ENCODE data around the gene TOP1. TPM values are rescaled to one million over a fixed set of nuclear protein-coding genes. Genes with fewer than 3 reads are reported as not detected.

TOP1 gene
- total RNA-seq, 1 donor from 2014 or later: 58.9 TPM

GRCh38 chr20:41041693-41042092, 13.1 kb downstream of the TOP1 start:
- H3F3A ChIP-seq (ENCODE audit: low read depth): peaks cover 16% of the 10 kb centered on the region
- H3K27me3 ChIP-seq: no peaks in the 10 kb centered on the region
- TF ChIP-seq, protein P1, sequence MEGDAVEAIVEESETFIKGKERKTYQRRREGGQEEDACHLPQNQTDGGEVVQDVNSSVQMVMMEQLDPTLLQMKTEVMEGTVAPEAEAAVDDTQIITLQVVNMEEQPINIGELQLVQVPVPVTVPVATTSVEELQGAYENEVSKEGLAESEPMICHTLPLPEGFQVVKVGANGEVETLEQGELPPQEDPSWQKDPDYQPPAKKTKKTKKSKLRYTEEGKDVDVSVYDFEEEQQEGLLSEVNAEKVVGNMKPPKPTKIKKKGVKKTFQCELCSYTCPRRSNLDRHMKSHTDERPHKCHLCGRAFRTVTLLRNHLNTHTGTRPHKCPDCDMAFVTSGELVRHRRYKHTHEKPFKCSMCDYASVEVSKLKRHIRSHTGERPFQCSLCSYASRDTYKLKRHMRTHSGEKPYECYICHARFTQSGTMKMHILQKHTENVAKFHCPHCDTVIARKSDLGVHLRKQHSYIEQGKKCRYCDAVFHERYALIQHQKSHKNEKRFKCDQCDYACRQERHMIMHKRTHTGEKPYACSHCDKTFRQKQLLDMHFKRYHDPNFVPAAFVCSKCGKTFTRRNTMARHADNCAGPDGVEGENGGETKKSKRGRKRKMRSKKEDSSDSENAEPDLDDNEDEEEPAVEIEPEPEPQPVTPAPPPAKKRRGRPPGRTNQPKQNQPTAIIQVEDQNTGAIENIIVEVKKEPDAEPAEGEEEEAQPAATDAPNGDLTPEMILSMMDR (IDR thresholded peaks at IDR 0.05): no peak
- no peak for TF ChIP-seq EZH2 (IDR thresholded peaks at IDR 0.05)
- no peak for TF ChIP-seq EZH2phosphoT487 (IDR thresholded peaks at IDR 0.05)
- no peak overlapping the region for H2AFZ ChIP-seq (replicated peaks)
- peaks cover 91% of the 10 kb centered on the region for H4K20me1 ChIP-seq (ENCODE audit: low read depth)
- DNase-seq (ENCODE audit: low spot score): no peak
- Mint-ChIP-seq H3K4me1 (peaks cover 8% of the 10 kb centered on the region), H3K27ac (no peak overlapping the region), H3K4me3 (no peak overlapping the region), H3K9me3 (peaks cover 3% of the 10 kb centered on the region), H3K27me3 (ENCODE audit: insufficient read depth, low read depth) (no peaks in the 10 kb centered on the region), H3K36me3 (peaks cover 25% of the 10 kb centered on the region)
- no peak overlapping the region for H3K4me2 ChIP-seq
- H3K4me3 ChIP-seq: no peak overlapping the region
- H3K9ac ChIP-seq: no peak overlapping the region
- H3K9me3 ChIP-seq (ENCODE audit: low read depth): no peaks in the 10 kb centered on the region
- H3K27ac ChIP-seq: no peak overlapping the region
- peaks cover 65% of the 10 kb centered on the region for H3K4me1 ChIP-seq
- H3K36me3 ChIP-seq: no peaks in the 10 kb centered on the region
- H3K79me2 ChIP-seq (ENCODE audit: low read depth): peaks cover 100% of the 10 kb centered on the region

GRCh38 chr20:41044409-41045062, 15.9 kb downstream of the TOP1 start:
- no peak overlapping the region for H2AFZ ChIP-seq (replicated peaks)
- no peaks in the 10 kb centered on the region for H3K27me3 Mint-ChIP-seq (ENCODE audit: insufficient read depth, low read depth)
- H3K27ac ChIP-seq: no peak overlapping the region
- H3K36me3 Mint-ChIP-seq: peaks cover 8% of the 10 kb centered on the region
- no peak overlapping the region for H3K4me3 ChIP-seq
- peaks cover 72% of the 10 kb centered on the region for H3K4me1 ChIP-seq
- H3K4me2 ChIP-seq: no peak overlapping the region
- peaks cover 31% of the 10 kb centered on the region for H3K4me1 Mint-ChIP-seq
- H4K20me1 ChIP-seq (ENCODE audit: low read depth): peaks cover 96% of the 10 kb centered on the region
- H3K27me3 ChIP-seq: no peaks in the 10 kb centered on the region
- no peak overlapping the region for H3K9ac ChIP-seq
- H3K27ac Mint-ChIP-seq: no peak overlapping the region
- TF ChIP-seq, protein P1 (IDR thresholded peaks at IDR 0.05): no peak
- no peak for TF ChIP-seq EZH2phosphoT487 (IDR thresholded peaks at IDR 0.05)
- no peak for TF ChIP-seq EZH2 (IDR thresholded peaks at IDR 0.05)
- H3K4me3 Mint-ChIP-seq: no peak overlapping the region
- peaks cover 100% of the 10 kb centered on the region for H3K79me2 ChIP-seq (ENCODE audit: low read depth)
- H3K9me3 Mint-ChIP-seq: no peaks in the 10 kb centered on the region
- no peaks in the 10 kb centered on the region for H3K36me3 ChIP-seq
- H3F3A ChIP-seq (ENCODE audit: low read depth): peaks cover 28% of the 10 kb centered on the region
- H3K9me3 ChIP-seq (ENCODE audit: low read depth): no peaks in the 10 kb centered on the region
- no peak for DNase-seq (ENCODE audit: low spot score)

DNA sequence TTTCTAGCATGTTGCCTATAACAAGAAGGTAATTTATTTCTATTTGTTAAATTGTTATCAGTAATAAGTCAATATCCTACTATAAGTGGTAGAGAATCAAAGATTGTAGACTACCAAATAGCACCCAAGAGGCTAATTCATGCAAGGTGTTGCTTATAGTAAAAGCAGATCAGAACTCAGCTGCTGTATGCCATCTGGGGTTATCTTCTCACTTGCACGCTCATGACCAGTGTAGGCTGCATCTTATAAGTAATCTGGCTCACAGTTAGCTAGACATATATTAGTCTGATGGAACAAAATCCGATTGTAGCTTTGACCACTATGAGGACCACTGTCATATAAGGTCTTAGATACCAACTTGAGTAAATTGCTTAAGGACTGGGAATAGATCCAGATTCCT, 17.0 kb downstream of the TOP1 start:
- Mint-ChIP-seq H3K27me3 (ENCODE audit: insufficient read depth, low read depth) (no peaks in the 10 kb centered on the region), H3K27ac (no peak overlapping the region), H3K4me3 (no peak overlapping the region), H3K9me3 (no peaks in the 10 kb centered on the region), H3K36me3 (peaks cover 9% of the 10 kb centered on the region), H3K4me1 (peaks cover 34% of the 10 kb centered on the region)
- no peak overlapping the region for H3K9ac ChIP-seq
- no peak overlapping the region for H3K4me2 ChIP-seq
- H3F3A ChIP-seq (ENCODE audit: low read depth): peaks cover 39% of the 10 kb centered on the region
- H3K4me3 ChIP-seq: no peak overlapping the region
- H3K4me1 ChIP-seq: peaks cover 83% of the 10 kb centered on the region
- H3K79me2 ChIP-seq (ENCODE audit: low read depth): peaks cover 100% of the 10 kb centered on the region
- no peaks in the 10 kb centered on the region for H3K36me3 ChIP-seq
- H3K9me3 ChIP-seq (ENCODE audit: low read depth): no peaks in the 10 kb centered on the region
- DNase-seq (ENCODE audit: low spot score): no peak
- no peaks in the 10 kb centered on the region for H3K27me3 ChIP-seq
- no peak overlapping the region for H3K27ac ChIP-seq
- H2AFZ ChIP-seq (replicated peaks): no peak overlapping the region
- peaks cover 100% of the 10 kb centered on the region for H4K20me1 ChIP-seq (ENCODE audit: low read depth)
- TF ChIP-seq EZH2phosphoT487 (IDR thresholded peaks at IDR 0.05): no peak
- no peak for TF ChIP-seq EZH2 (IDR thresholded peaks at IDR 0.05)
- TF ChIP-seq, protein P1 (IDR thresholded peaks at IDR 0.05): no peak

Measured in neural progenitor cell (in vitro differentiated cells).